Stimulated activated CD8-positive, alpha-beta memory T cell treated with anti-CD3 and anti-CD28 coated beads, Interleukin-15, amount 100 ng/mL, for 24 hours (primary cell): ENCODE results near the gene SLC39A7.
A peak's percentile ranks its signal among the peaks of the same experiment; 100 is the strongest.

Source experiments
- DNase-seq: peaks from one replicate; pipeline ENCODE4 v3.0.0-alpha.2; 2020; ENCODE audit warnings: low read depth

SLC39A7 gene

DNA sequence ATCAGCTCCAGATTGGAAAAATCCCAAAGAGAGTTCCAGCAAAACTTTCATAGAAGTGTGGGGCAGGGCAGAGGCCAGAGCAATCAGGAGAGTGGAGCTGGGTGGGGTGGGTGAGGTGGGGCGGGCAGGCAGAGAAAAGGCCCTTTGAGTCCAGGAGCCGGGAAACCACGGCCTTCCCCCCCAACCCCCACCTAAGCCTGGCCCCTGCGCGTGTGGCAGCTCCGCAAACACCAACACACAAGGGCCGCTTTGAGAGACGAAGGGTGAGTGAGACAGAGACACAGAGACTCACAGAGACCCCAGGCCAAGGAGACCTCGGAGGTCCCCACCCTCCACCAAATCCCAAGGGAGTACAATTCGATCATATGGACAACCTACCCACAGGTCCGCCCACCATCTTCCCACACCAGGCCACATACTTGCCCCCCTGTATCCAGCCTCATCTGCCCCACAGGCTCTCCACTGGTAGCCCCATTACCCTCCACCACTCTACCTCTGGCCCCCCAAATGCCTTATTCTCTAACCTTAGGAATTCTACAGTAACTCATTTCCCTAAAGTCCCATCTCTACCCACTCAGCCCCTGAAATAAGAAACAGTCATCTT is 10.1 kb upstream of the SLC39A7 start:
- DNase-seq, result no peak

DNA sequence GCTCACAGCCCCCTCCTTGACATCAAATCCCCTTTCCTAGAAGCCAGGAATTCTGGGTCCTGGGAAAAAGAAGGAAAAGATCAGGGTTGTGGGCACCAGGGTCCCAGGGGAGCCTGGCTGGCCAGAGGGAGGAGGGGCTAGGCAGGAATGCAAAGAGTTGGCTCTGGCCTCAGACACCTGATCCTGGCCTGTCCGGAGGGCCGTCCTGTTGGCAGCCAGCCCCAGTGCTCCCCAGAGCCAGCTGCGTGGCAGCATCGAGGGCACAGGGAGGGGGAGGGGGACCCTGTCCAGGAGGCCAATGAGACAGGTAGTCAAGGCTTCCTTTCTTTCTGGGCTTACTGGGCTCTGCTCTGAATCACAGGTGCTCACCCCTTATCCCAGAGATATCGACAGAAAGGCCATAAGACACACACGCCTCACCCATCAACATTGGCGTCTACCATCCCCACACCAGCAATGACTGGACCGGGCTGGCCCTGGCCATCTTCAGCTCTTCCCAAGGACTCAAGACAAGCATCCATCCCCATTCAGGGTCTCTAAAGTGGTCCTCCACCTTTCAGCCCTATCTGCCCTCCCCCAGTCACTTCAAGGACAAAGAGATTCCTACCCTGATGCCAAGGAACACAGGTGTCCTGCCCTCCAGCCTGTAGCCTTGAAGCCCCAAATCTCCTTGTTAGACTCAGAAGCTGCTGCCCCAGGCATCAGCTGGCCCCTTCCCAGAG is 9.1 kb upstream of the SLC39A7 start:
- DNase-seq, result no peak

DNA sequence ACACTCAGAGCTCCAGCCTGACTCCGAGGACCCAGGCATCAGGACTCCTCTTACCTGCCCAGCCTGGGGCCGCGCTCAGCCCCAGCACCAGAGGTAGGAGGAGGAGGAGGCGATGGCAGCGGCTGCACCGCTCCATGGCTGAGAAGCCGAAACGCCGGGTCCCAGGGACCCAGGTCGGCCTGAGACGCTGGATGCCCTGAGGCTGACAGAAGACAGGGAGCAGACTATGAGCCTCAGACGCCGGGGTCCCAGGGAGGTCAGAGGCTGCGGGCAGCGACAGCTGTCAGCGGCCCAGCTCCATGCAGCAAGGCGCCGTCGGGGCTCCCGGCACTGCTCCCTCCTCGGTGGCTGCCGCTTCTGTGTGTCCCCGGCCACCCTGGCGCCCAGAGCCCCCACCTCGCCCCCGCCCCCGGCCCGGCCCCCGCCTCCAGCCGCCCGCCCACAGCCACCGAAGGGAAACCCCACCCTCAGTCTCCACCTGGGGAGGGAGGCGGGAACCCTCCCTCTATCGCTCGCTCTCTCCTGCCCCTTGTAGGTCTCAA is 8.5 kb upstream of the SLC39A7 start, which contains the start of gene COL11A2:
Gene COL11A2, minus strand, starts transcription at position 363 of the 542 bp plus-strand sequence. Its CDS starts 227 bp downstream, at position 136.
- DNase-seq, result no peak

DNA sequence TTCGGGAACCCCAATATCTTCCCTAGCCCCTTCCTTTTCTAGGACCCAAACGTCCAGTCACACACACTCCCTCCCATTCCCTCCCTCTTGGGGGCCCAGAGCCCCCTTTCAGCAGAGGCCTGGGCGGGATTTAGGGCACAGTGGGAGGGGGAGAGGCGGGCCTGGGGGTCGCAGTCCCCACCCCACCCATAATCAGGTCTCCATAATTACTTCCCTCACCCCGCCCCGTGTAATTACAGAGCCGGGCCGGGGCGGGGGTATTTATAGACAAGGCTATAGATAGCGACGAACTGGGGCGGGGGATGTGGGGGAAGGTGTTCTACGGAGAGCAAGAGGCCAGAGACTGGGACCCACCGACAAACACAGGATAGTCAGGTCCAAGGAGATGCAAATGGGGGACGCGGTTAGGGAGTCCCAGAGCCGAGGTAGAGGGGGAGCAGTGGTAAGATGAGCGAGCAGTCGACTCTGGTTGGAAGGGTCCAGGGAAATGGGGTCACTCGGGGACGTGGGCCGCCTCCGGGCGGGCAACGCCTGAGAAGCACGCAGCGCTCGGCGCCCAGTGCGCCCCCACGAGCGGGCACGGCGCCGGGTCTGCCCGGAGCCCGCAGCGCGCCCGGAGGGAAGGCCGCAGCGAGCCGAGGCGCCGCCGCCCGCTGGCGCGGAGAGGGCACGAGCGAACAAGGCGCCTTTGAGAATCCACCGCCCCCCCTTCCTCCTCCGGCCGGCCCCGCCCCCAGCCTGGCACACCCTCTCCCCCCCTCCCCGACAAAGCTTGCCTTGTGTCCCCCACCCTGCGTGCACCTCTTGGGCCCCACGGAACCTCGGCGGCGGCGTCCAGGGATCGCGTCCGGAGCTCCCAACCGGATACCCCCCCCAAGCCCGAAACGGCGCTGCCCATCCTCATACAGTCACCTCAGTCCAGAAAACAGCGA is 7.7 kb upstream of the SLC39A7 start:
- no peak for DNase-seq

DNA sequence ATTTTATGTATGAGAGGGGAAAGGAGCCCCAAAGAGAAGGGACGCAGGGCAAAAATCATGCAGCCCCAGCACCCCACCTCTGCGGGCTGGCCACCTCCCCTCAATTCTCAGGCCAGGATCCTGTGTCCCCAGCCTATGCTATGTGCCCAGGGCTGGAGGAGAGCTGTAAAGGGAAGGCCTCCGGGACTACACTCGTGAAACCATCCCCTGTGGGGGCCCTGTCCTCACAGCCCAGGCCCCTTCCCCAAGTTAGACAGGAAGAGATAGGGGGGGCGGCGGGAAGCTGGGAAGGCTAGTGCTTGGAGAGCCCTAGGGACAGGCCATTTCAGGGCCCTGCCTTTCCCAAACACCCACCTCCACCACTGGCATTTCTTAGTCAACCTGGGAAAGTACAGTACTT is 7.0 kb upstream of the SLC39A7 start:
- DNase-seq, result no peak

DNA sequence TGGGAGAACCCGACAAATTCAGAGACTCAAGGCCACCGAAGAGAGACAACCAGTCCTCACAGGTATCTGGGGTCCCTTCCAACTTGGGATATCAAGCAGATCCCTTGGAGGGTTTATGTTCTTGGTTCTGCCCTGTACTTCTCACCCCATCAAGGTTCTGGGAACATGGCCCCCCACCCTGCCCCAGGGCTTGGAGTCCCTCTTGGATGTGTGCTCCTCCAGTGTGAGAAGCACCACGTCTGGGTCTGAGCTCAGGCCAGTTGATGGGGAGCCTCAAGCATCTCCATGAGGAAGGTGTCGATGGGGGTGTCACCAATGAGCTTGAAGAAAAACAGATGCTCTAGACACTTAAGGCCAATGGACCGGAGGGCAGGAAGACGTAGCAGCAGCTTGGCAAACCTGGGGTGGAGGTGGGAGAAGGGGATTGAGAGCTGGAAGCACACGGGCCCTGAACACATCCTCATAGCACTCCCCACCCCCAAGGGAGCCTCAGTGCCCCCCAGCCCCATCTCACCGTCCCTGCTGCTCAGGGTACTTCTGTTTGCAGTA is 6.2 kb upstream of the SLC39A7 start:
- no peak for DNase-seq

DNA sequence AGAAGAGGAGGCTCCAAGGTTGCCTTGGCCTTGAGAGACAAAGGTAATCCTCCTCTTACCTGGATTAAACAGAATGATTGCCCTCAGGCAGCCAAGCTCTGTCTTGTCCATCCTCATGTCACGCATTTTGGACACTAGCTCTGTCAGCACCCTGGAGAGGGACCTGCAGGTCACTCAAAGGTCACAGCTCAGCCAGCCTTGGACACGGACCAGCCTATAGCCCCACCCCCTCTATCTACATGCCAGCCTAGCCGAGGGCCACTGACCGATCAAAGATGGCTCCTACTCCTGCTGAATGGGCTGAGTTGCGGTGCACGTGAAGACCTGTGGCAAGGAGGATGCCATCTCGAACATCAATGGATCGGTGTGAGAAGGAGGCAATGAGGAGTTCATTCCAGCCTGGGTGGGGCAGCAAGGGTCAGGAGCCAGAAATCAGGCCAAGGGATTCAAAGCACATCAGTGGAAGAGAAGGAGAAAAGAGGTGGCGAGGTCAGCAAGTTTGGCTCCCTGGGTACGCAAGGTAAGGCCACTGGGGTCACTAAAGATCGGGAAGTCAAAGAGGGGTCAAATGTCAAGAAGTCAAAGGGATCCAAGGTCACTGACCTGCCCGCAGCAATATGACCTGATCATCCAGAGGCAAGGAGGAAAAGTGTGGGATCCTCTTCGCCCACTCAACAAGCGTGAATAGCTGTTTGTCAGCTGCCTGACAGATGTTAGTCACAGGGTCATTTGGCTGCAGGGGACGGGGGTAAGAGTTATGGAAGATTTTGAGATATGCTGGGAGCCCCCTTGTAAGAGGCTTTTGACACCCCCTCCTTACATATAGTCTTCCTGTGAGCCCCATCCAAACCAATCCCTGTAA is 5.1 kb upstream of the SLC39A7 start:
- no peak for DNase-seq

DNA sequence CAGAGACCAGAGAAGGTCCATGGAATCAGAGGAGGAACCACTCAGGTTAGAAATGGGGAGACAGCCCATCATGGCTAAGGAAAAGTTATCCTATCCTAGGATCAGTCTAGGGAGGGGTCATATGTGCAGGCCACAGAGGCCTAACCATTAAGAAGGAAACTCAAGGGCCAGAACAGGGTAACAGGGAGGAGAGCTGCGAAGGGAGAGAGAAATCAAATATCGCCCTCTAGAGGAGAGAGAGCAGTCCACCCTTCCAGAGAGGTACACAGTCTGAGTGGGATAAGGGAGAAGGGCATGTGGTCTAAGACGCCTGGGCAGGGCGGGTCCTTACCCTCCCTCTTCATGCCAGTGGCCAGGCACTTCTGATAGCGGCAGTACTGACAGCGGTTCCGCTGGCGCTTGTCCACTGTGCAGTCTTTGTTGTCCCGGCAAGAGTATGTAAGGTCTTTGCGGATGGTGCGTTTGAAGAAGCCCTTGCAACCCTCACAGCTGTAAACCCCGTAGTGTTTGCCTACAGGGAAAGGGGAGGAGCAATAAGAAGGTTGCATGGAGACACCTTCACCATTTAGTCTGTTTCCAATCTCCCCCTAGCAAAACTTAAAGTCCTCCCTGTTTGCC is 3.1 kb upstream of the SLC39A7 start:
- DNase-seq, result no peak

DNA sequence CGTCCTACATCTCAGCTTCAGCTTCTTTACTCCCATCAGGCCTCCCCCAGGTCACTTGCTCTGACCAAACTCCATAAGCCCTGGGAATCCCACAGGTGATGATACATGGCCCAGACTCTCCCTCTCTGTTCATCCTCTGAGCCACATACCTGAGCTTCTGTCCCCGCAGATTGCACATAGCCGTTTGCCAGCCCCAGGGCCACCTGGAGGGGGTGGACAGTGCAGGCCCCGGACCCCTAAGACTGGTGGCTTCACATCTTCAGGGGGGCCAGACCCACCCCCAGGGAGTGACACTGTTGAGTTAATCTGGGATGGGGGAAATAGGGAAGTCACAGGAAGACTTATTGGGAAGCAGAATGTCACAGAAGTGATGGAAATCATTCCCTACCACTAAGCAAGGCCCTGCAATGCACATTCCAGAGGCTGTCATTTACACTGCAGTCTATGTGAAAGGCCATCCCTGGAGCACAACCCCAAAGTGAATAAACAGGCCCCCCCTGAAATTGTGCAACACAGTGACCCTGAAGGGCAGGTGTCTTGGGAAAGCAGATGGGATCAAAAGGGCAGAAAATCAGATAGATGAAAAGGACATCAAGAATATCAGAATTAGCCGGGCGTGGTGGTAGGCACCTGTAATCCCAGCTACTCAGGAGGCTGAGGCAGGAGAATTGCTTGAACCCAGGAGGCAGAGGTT is 2.4 kb upstream of the SLC39A7 start:
- DNase-seq, result no peak

DNA sequence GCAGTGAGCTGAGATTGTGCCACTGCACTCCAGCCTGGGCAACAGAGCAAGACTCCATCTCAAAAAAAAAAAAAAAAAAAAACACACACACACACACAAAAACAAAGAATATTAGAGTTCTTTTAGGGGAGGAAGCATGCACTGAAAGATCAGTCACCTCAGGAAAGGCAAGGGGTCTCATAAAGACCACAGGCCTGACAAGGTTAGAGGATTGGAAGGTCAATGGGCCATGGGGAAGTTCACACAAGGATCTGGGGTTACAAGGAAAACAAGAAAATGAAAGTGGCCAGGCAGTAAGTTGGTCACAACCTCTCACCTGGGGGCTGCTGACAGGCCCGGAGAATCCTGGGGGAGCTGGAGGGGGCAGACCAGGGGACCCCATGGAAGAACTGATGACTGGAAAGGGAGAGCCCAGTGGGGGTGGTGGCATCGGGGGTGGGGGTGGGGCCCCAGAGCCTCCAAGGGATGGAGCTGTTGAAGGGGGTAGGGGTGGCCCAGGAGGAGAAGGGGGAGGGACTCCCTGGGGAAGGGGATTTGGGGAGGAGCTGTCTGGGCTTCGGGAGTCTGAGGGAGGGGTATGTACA is 1.7 kb upstream of the SLC39A7 start:
- DNase-seq, result no peak

DNA sequence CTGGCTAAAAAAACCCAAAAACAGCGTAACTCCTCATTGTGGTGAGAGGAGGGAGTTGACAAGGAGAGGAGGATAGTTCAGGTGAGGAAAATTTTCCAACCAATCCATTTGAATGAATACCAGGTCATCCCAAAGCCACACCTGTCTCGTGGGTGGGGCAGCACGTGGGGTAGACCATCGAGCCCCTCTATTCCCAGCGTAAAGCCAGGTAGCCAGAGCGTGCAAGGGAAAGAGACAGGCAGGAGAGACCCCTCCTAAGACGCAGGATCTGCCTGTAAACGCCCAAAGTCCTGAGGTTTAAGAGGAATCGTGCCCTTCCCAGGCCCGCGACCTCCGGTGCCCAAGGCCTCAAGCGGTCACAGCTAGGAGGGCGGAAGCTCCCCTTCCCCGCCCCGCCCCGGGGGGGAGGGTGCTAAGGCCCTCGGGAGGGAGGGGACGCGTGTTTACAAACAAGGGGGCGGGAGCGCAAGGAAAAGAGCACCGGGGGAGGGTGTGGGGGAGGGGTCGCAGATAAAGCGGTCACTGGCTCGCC is 914 bp upstream of the SLC39A7 start:
- DNase-seq, result no peak

DNA sequence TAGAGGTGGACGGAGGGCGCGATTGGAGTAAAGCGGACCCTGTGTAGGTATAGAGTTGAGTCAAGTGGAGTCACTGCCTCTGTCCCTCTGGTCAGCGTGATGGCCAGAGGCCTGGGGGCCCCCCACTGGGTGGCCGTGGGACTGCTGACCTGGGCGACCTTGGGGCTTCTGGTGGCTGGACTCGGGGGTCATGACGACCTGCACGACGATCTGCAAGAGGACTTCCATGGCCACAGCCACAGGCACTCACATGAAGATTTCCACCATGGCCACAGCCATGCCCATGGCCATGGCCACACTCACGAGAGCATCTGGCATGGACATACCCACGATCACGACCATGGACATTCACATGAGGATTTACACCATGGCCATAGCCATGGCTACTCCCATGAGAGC is 479 bp downstream of the SLC39A7 start:
- DNase-seq, result no peak

DNA sequence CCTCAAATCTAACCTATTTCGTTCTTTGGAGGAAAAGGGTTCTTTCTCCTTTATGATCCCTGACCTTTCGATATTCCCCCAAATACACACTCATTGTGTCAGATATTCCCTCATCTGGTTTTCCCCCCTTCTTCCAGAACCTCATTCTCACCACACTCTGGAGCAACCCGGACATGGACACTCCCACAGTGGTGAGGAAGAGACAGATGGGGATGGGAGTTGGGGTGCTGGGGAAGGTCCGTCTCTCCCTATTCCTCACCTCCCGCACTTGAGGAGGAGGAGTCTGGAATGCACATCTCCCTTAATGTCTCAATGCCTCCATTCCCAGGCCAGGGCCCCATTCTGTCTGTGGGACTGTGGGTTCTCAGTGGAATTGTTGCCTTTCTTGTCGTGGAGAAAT is 1.3 kb downstream of the SLC39A7 start:
- no peak for DNase-seq

DNA sequence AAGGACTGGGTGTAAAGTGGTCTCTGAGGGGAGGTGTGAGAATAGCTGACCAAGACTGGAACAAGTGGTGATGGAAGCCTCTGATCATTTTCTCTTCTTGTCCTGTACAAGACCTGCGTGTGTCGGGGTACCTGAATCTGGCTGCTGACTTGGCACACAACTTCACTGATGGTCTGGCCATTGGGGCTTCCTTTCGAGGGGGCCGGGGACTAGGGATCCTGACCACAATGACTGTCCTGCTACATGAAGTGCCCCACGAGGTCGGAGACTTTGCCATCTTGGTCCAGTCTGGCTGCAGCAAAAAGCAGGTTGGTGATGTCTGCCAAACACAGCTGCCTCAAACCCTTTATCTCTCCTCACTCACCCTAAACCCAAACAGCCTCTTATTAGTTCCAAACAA is 2.1 kb downstream of the SLC39A7 start:
- DNase-seq, result no peak

DNA sequence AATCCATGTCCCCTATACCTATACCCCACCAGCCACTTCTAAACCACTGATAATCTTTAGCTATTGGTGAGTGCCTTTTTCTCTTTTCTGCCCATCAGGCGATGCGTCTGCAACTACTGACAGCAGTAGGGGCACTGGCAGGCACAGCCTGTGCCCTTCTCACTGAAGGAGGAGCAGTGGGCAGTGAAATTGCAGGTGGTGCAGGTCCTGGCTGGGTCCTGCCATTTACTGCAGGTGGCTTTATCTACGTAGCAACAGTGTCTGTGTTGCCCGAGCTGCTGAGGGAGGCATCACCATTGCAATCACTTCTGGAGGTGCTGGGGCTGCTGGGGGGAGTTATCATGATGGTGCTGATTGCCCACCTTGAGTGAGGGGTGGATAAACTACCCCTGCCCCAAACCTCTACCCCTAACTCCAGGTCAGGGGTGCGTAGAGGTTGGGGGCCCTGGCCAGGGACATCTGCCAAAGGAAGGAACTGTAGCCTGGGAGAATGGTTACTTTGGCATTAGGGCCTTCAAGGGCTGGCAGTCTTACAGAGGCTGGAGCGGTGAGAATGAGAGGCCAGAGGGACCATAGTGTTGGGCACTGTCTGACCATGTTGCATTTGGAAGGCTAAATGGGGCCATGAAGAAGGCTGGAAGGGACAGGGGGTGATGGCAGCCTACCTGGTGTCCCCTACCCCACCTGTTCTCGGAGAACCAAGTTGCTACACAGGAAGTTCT is 2.9 kb downstream of the SLC39A7 start:
- no peak for DNase-seq

DNA sequence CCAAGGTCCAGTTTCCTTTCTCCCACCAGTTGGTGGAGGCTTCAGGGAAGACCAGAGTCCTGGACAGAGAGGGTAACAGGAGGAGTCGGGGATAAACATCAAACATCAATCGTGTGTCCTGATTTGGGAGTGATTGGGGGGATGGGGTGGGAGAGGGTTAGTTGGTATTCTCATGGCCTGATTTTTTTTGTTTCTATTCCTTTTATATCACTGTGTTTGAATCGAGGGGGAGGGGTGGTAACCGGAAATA is 3.4 kb downstream of the SLC39A7 start:
- no peak for DNase-seq

DNA sequence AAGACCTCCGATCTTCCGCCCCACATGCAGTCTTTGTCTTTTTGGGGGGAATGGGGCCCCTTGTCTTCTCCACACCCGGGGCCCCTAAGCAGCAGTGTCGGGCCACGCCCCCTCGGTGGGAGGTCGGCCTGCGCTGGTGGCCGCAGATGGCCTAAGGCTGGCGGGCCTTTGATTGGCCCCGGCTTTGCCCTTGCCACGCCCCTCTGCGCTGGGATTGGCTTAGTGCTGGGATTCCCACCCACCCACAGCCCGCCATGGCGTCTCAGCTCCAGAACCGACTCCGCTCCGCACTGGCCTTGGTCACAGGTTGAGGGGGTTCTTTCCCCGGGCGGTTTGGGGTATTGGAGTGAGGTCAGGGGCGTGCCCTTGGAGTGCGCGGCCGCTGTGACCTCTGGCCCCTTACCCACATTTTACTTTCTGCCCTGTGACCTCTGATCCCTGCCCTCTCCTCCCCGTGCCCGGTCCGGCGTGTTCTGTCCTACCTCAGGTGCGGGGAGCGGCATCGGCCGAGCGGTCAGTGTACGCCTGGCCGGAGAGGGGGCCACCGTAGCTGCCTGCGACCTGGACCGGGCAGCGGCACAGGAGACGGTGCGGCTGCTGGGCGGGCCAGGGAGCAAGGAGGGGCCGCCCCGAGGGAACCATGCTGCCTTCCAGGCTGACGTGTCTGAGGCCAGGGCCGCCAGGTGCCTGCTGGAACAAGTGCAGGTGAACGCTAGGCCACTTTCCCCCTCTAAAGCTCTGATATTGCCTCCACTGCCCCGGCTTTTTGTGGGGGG is 3.9 kb downstream of the SLC39A7 start, which contains the start of gene HSD17B8:
Gene HSD17B8, plus strand, starts transcription at position 241 of the 776 bp plus-strand sequence. Its CDS starts 14 bp downstream, at position 255.
- DNase-seq, result peak; percentile 78
